Lung (tissue), 12 donors: ENCODE results near the gene TSPAN18. TPM values are rescaled to one million over a fixed set of nuclear protein-coding genes. Genes with fewer than 3 reads are reported as not detected.
A peak's percentile ranks its signal among the peaks of the same experiment; 100 is the strongest.

Experiments used
- ATAC-seq: fragments of 200-7000 bp; cut with Tn5 transposase; one replicate; pipeline ENCODE4 v1.9.1; 2020; ENCODE audit warnings: moderate number of reproducible peaks; ENCODE audit not compliant: insufficient read depth, low FRiP score
- DNase-seq, 3 donors: peaks; one replicate each; pipeline ENCODE4 v3.0.0-alpha.2; 2013 to 2017
- H3K27ac ChIP-seq, 2 donors: one replicate each; pipeline ENCODE4 v1.5.1; 2013; ENCODE audit warnings: mild to moderate bottlenecking in 2 of 2, moderate library complexity in 2 of 2, control low read depth in 1 of 2, inconsistent platforms in 1 of 2, low read depth in 1 of 2, low read length in 1 of 2
- H3K27me3 ChIP-seq, 3 donors: one replicate each; pipeline ENCODE4 v1.5.1; 2013; ENCODE audit warnings: low read length in 2 of 3; ENCODE audit not compliant: control insufficient read depth in 3 of 3, insufficient read depth in 3 of 3
- H3K36me3 ChIP-seq, 4 donors: one replicate each; pipeline ENCODE4 v1.5.1; 2013; ENCODE audit warnings: low read length in 4 of 4, mild to moderate bottlenecking in 1 of 4, moderate library complexity in 1 of 4; ENCODE audit not compliant: control insufficient read depth in 4 of 4, insufficient read depth in 4 of 4
- H3K4me1 ChIP-seq, 5 donors: one replicate each; pipeline ENCODE4 v1.5.1; 2013; ENCODE audit warnings: low read length in 5 of 5, mild to moderate bottlenecking in 2 of 5, moderate library complexity in 1 of 5; ENCODE audit not compliant: control insufficient read depth in 5 of 5, insufficient read depth in 5 of 5
- H3K4me3 ChIP-seq: one replicate; pipeline ENCODE4 v1.5.1; 2013; ENCODE audit warnings: mild to moderate bottlenecking, control low read depth, moderate library complexity
- H3K9ac ChIP-seq, 2 donors: one replicate each; pipeline ENCODE4 v1.5.1; 2013; ENCODE audit warnings: low read length in 2 of 2, control low read depth in 1 of 2; ENCODE audit not compliant: insufficient read depth in 1 of 2
- H3K9me3 ChIP-seq, 4 donors: one replicate each; pipeline ENCODE4 v1.5.1; 2013; ENCODE audit warnings: low read length in 3 of 4, mild to moderate bottlenecking in 1 of 4, moderate library complexity in 1 of 4; ENCODE audit not compliant: control insufficient read depth in 4 of 4, insufficient read depth in 3 of 4
- CTCF ChIP-seq: IDR thresholded peaks from 2 replicates; pipeline ENCODE4 v1.5.1; 2012; ENCODE audit warnings: mild to moderate bottlenecking; ENCODE audit errors: control extremely low read depth, extremely low read depth
- WGBS, 2 donors: extraction: QIAGEN DNeasy Blood & Tissue Kit; methylation state at CpG; one replicate each; pipeline ENCODE4 v1.1.7; 2013; 5-methylcytosine and 5-hydroxymethylcytosine counted together
- polyA plus RNA-seq, 2 donors: library from polyadenylated mRNA; stranded (reverse); fragments of 200-250 nt; gene quantifications; one replicate each; pipeline ENCODE4 v1.2.1, GENCODE V29; 2013
- total RNA-seq, 2 donors: library from RNA; depleted of rRNA in 1 of 2; stranded (reverse); fragments of >200 nt in 1 of 2; gene quantifications; one replicate each; pipeline ENCODE4 v1.2.1, GENCODE V29; 2014 to 2021
- donor health status: control.
- donor health status: control.
- donor health status: Bipolar disorder and iron deficiency.
- donor health status: healthy.
- donor health status: DM: yes; HTN: yes; CAD: no.

Gene TSPAN18
- total and polyA plus RNA-seq, 4 donors, result 8.3 to 40.7 (median 21.4) TPM

- ATAC-seq (no peak), DNase-seq (no peak)
- H3K4me1 ChIP-seq, result peaks cover 0 to 9% (median 2%) of the 10 kb centered on the region in 5 donors
- WGBS, 2 donors, result 92% methylated on average over 10 of the region's 10 CpGs
- H3K4me3 ChIP-seq, result no peak overlapping the region
- H3K27me3 ChIP-seq, result no peaks in the 10 kb centered on the region
- no peak overlapping the region for H3K27ac ChIP-seq
- TF ChIP-seq CTCF, result no peak
- H3K36me3 ChIP-seq, result no peaks in the 10 kb centered on the region
- H3K9me3 ChIP-seq, result no peaks in the 10 kb centered on the region
- H3K9ac ChIP-seq, result no peak overlapping the region
Observed at GRCh38 chr11:44790211-44790610, 63.4 kb downstream of the TSPAN18 start.

- no peaks in the 10 kb centered on the region for H3K9me3 ChIP-seq
- no peak overlapping the region for H3K4me3 ChIP-seq
- no peaks in the 10 kb centered on the region for H3K27me3 ChIP-seq
- H3K9ac ChIP-seq, result no peak overlapping the region
- ATAC-seq, result no peak
- peaks cover 0 to 9% (median 2%) of the 10 kb centered on the region in 5 donors for H3K4me1 ChIP-seq
- no peaks in the 10 kb centered on the region for H3K36me3 ChIP-seq
- WGBS, 2 donors, result 91 to 94% methylated on average over 13 of the region's 13 CpGs
- no peak overlapping the region for H3K27ac ChIP-seq
- no peak for TF ChIP-seq CTCF
- DNase-seq, result peak in 1 of 3 donors; percentile 4
Observed at GRCh38 chr11:44791316-44791925, 64.7 kb downstream of the TSPAN18 start.

GRCh38 chr11:44792171-44792570, 65.4 kb downstream of the TSPAN18 start:
- Histone ChIP-seq H3K4me1 (peaks cover 0 to 9% (median 2%) of the 10 kb centered on the region in 5 donors), H3K36me3 (no peaks in the 10 kb centered on the region), H3K9ac (no peak overlapping the region), H3K4me3 (no peak overlapping the region), H3K9me3 (no peaks in the 10 kb centered on the region), H3K27ac (no peak overlapping the region), H3K27me3 (no peaks in the 10 kb centered on the region)
- no peak for ATAC-seq
- WGBS, 2 donors, result 91 to 96% methylated on average over 8 of the region's 8 CpGs
- peak in 1 of 3 donors; percentile 10 for DNase-seq
- TF ChIP-seq CTCF, result no peak
